HG03432 (cell line): ENCODE data around the gene SULT1A2.
"Not testable (repeated sequence)": the region's sequence is repeated elsewhere in the genome, so short reads cannot be mapped to it uniquely, and the experiment has no call there.

Source experiments
- ATAC-seq: cut with Tn5 transposase; IDR thresholded peaks from one replicate; pipeline ENCODE4 v1.9.1; 2021; ENCODE audit warnings: mild to moderate bottlenecking, moderate library complexity; ENCODE audit not compliant: unreplicated experiment

Gene SULT1A2

DNA sequence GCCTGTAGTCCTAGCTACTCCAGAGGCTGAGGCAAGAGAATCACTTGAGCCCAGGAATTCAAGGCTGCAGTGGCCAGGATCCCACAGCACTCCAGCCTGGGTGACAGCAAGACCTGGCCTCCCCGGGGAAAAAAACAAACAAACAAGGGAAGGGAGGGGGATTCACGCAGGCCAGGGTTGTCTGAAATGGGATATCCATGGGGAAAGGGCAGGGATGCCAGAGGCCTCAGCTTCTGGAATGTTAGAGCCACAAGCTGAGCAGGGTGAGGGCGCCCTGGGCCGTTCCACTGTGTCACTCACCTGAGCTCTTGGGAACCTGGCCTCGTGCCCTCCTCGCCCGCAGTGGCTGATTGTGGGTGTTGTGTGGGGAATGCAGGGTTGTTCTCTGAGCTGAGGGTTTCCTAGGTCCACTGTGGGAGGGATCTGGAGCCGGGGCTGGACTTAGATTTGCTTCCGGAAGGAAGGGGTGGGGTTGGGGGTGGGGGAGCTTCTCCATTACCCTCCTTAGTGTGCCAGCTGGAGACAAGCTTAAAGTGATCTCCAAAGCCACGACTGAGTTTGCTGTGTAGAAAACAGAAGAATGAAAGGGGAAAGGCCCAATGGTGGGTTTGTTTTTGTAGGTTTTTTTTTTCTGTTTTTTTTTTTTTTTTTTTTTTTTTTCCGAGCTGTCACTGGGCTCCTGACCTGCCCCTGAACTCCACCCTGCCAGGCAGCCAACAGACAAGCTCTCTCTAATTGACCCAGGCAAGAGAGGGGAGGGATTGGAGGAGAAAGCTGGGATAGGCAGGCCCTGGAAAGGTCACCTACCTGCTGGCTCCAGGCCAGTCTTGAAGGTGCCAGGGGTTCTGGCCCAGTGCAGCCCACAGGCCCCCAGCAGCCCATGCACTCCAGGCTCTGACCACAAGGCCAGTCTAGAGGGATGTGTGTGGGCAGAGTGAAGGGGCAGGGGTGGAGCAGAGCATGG lies 13.1 kb upstream of the SULT1A2 start, which contains the start of gene SULT1A1:
SULT1A1 (minus strand) TSS at position 414 of the 964 bp plus-strand sequence. CDS start 1,189 bp downstream, outside the sequence.
- ATAC-seq = no peak

DNA sequence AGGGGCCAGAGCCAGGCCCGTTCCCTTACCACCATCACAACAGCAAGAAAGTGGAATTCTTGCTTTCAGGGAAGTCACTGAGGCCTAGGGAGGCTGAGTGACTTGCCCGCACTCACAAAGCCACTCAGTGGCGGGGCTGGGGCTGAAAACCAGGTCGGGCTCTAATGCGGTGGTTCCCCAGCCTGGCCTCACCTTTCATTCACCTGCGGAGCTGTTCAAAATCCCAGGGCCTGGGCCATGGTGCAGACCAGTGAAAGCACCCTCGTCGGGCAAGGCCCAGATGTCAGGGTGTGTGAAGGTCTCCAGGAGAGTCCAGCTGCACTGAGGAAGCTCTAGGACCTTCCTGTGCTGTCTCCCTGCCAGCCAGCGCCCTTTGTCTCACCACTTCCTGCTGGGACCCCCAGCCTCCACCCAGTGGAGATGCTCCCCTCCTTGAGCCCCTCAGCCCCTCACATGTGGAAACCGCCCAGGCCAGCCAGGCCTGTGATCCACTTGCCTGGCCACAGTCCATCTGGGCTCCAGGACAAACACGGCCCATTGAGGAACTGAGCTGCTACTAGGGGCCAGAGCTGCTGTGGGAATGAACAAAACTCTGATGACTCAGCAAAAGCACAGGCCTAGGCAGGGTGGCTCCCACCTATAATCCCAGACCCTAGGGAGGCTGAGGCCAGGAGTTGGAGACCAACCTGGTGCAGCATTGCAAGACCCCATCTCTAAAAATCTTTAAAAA lies 12.2 kb upstream of the SULT1A2 start:
- ATAC-seq = not testable (repeated sequence)

DNA sequence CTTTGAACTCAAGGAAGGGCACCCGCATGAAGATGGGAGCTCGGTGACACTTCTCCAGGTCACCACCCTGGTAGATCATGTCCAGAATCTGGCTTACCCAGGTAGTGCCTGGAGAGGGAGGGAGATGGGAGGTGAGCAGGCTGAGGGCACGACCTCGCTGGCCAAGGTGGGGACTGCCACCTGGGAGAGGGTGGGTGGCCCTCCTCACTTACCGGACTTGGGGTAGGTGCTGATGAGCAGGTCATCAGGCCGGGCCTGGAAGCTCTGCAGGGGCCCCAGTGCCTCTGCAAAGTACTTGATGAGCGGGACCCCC lies 11.6 kb upstream of the SULT1A2 start:
- not testable (repeated sequence) for ATAC-seq

DNA sequence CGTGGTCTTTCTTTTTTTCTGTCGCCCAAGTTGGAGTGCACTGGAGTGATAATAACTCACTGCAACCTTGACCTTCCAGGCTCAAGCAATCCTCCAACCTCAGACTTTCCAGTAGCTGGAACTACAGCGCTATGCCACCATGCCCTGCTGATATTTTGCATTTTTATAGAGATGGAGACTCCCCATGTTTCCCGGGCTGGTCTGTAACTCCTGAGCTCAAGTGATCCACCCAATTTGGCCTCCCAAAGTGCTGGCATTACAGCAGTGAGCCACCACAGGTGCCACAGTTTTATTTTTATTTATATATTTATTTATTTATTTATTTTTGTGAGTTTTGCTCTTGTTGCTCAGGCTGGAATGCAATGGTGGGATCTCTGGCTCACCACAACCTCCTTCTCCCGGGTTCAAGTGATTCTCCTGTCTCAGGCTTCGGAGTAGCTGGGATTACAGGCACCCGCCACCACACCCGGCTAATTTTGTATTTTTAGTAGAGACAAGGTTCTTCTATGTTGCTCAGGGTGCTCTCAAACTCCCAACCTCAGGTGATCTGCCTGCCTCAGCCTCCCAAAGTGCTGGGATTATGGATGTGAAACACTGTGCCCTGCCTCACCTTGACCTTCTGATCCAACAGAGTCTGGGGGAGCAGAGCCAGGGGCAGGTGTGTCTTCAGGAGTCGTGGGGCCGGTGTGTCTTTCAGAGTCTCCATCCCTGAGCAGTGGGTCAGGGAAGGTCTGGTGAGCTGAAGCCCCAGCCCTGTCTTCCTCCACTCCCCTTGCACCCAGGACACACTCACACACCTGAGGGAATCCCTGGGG lies 11.0 kb upstream of the SULT1A2 start:
- not testable (repeated sequence) for ATAC-seq

DNA sequence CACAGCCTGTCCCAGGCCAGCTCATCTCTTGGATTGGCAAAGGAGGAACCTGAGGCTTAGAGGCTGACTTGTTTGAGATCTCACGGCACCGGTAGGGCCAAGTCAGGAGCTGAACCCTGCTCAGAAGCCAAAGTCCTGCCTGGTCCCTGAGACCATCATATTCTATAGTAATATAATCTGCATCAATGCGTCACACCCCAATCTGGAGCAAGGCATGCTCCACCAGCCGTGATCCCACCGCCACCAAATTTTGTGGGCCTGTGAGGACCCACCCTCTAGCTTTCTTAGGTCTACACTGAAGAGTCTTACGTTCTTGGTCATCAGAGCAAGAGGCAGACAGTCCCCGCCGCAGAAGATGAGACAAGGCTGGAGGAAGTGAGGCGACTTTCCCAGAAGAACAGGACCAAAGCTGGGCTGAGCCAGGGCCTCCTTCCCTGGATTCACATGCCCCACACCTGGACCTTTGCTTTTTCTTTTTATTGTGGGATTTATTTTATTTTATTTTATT lies 10.3 kb upstream of the SULT1A2 start:
- no peak for ATAC-seq

DNA sequence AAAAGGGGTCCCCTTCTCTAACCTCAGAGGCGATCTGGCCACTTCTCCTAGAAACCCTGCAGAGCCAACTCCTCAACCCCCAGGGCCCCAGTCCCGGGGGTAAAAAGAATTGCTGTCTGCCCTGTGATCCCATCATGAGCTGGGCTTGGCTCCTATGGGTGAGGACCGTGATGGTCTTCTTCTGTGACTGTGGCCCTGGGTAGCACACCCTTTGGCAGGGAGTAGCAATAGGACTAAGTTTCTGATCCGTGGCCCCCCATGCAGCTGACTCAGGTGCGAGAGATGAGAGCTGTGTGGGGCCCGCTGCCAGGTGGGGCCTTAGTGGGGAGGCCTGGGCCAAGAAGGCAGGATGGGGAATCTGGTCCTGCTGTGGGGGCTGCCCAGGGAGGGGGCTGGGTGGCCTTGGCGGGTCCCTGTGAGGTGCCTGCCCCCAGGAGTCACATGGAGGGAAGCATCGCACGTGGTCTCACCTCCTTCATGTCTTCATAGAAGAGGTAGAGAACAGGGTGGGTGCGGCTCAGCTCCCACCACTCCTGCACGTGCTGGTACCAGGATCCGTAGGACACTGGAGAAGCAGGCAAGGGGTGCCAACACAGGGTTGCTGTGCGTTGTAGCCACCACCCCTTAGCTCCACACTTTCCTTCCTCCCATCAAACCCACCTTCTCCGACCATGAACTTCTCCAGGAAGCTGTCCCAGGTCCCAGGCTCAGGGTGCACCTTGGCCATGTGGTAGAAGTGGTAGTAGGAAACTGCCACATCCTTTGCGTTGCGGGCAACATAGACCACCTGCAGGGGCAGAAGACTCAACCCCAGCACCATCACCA lies 9.7 kb upstream of the SULT1A2 start:
- no peak for ATAC-seq

DNA sequence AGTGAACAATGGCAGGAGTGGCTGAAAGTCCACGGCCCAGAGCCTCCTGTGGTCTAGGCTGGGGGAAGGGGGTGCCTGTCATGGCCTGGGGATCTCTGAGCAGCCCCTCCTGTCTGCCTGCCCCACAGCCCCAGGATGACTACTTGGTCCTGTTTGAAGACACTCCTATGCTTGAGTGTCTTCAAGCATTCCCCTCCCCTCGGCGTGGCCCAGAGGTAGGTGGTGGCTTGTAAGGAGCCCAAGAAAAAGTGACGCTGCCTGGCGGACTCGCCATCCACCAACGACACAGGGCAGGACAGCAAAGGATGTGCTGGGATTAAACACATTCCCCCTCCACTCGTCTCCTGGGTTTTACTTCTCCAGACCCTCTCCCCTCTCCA lies 7.3 kb upstream of the SULT1A2 start:
- ATAC-seq = no peak

DNA sequence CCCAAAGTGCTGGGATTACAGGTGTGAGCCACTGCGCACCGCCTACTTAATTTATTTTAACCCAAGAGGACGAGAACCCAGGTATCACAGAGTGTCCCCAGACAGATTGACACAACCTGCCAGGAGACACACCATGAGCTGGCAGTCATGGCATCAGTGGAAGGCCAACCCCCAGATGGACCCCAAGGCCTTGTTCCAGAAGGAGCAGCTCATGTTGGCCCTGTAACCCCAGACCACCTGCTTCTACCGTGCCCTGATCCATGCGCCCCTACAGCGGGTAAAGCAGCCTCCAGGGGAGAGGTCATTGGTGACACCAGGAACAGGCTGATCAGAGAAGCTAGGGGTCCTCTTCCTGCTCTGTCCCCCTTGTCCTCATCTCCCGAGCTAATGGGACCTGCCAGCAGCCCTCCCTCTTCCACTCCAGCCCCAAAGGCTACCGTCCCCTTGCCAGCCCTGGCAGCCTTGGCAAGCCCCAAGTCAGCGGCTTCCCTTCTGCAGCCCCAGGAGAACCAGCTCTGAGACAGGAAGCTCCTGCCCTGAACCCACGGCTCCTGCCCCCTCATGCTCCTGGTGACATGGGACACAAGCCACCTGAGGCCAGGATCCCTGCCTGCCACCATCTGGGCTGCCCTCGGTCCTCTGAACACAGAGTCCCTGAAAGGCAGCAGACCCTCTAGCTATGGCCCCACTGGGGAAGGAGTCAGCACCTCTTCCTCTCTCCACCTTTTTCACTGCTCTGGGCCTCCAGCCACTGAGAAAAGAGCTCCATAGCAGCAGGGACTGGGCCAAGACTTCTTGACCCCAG lies 6.7 kb upstream of the SULT1A2 start:
- ATAC-seq = no peak

DNA sequence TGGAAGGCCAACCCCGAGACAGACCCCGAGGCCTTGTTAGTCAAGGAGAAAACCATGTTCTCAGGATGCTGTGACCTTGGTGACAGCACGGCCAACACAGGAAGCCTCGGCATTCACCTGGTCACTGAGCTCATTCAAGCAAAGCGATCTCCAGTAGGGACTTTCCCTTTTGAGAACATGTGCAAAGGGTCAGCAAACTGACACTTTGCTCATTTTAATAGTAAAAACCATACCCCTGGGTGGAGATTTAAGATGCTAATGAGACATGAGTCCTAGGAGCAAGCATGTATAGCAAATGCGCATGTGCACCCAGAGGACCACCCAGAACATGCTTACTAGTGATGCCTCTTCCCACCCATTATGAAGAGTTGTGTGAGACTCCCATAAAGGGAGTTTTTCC lies 5.7 kb upstream of the SULT1A2 start:
- ATAC-seq = no peak

DNA sequence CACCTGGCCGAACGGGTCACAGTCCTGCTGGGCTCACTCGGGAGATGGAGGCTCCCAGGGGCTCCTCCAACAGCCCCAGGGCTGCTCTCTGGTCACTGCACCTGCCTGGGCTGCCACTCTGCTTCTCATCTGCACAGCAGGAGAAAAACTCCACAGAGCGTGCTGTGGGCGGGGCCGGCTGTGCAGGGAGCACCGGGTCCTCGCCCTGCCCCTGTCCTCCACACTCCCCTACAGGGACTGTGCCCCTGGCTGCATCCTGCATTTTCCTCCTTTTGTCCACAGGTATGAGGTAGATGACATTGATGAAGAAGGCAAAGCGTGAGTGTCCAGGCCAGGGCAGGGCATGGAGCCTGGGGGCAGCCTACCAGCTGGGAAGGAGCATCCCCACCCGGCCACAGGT lies 5.2 kb upstream of the SULT1A2 start:
- not testable (repeated sequence) for ATAC-seq

DNA sequence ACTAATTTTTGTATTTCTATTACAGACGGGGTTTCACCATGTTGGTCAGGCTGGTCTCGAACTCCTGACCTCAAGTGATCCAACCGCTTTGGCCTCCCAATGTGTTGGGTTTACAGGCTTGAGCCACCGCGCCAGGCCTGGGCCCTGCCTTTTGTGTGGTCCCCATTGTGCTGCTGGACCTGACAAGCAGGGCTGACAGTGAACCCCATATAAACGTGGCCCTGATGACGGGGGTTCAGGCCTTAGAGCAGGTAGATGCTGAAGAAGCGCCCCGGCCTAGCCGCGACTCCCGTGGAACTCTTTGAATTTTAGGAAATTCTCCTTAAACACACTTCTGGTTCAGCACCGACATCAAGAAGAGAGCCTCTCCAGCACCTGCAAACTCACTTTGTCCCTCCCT lies 4.7 kb upstream of the SULT1A2 start:
- not testable (repeated sequence) for ATAC-seq

DNA sequence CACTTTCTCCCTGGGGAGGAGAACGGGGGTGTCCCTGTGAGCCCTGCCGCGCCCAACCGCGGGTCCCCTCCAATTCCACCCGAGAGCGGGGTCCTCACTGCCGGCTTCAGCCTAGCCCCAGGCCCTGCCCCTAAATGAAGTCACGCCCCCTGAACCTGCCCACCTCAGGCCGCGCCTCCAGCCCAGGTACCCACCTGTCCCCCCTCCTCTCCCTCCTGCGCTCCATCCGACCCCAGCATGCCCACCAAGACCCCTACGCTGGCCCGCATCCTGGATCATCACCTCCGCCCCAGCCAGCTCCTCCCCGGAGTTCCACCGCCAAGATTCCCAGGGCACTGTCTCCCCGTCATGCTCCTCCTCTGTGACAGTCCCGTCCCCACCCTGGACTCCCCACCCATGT lies 4.1 kb upstream of the SULT1A2 start:
- not testable (repeated sequence) for ATAC-seq

DNA sequence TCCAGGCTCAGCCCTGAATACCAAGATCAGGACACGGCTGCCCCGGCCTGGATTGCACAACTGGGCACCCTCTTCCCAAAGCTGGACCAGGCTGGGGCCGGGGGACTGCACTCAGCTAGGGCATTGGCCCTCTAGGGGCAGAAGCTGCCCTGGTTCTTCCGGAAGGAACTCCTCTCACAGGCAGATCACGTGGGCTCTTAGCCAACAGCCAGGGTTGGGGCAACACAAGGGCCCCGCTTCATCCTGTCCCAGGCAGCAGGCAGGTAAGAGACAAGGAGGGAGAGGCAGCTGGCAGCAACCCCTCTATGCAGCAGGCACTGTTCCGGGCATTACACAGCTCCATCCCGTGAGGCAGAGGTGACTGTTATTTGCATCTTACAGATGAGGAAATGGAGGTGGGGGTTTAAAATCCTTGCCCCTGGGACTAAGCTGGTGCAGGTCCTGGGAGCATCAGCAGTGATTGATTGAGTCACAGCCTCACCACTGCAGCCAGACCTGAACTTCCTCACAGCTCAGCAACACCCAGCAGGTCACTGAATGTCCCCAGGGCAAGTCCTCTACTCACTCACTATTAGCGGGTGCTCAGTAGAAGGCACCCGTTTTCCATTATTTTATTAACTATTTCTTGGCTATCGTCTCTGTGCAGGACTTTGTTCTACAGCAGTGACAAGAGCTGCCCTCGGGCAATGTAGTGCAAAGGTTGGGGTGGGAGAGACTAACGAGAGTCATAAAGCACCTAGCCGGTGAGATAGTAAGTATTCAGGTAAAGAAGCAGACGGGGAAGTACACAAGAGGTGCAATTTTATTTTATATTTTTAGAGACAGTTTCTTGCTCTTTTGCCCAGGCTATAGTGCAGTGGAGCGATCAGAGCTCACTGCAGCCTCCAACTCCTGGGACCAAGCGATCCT lies 2.8 kb upstream of the SULT1A2 start:
- ATAC-seq = peak; percentile 55

DNA sequence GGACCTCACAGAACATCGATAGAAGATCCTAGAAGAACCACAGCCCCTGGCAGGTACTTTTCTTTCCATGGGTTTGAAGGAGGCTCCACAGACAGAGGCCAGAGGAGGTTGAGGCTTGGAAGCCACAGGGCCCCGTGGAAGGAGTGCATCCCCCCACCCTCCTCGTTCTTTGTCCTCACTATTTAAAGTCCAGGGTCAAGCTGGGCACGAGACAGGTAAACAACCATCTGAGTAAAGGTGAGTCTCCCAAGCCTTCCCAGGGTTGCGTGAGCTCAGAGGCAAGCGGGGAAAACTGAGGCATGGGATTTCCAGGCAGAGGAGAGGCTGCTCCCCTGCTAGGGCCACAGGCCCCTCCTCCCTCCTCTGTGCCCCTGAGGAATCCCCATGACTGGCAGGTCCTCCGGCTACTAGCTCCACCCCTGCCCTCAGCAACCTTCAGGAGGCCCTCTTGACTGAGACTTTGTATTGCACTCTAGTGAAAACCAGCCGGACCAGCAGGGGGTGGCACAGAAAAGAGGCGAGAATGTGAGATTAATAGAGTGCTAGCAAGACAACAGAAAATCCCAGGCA lies 927 bp upstream of the SULT1A2 start:
- no peak for ATAC-seq

DNA sequence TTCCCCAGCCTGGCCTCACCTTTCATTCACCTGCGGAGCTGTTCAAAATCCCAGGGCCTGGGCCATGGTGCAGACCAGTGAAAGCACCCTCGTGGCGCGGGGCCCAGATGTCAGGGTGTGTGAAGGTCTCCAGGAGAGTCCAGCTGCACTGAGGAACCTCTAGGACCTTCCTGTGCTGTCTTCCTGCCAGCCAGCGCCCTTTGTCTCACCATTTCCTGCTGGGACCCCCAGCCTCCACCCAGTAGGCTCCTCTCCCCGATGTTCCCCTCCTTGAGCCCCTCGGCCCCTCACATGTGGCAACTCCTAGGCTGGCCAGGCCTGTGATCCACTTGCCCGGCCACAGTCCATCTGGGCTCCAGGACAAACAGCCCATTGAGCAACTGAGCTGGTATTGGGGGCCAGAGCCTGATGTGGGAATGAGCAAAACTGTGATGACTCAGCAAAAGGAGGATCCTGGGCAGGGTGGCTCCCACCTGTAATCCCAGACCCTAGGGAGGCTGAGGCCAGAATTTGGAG lies 677 bp downstream of the SULT1A2 start:
- ATAC-seq = no peak

DNA sequence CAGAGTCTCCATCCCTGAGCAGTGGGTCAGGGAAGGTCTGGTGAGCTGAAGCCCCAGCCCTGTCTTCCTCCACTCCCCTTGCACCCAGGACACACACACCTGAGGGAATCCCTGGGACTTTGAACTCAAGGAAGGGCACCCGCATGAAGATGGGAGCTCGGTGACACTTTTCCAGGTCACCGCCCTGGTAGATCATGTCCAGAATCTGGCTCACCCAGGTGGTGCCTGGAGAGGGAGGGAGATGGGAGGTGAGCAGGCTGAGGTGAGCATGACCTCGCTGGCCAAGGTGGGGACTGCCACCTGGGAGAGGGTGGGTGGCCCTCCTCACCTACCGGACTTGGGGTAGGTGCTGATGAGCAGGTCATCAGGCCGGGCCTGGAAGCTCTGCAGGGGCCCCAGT lies 1.4 kb downstream of the SULT1A2 start:
- not testable (repeated sequence) for ATAC-seq

DNA sequence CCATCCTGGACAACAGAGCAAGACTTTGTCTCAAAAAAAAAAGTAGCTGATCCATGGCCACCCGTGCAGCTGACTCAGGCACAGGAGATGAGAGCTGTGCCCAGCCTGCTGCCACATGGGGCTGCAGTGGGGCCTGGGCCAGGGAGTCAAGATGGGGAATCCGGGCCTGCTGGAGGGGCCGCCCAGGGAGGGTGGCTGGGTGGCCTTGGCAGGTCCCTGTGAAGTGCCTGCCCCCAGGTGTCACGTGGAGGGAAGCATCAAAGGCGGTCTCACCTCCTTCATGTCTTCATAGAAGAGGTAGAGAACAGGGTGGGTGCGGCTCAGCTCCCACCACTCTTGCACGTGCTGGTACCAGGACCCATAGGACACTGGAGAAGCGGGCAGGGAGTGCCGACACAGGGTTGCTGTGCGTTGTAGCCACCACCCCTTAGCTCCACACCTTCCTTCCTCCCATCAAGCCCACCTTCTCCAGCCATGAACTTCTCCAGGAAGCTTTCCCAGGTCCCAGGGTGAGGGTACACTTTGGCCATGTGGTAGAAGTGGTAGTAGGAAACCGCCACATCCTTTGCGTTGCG lies 3.8 kb downstream of the SULT1A2 start:
- ATAC-seq = no peak
